ENCODE measurements around the gene SHMT1.

- TF ChIP-seq CTCF (IDR thresholded peaks at IDR 0.05; ENCODE audit: low read depth, low read length, missing input control) = no peak
- no peak for TF ChIP-seq YY1 (IDR thresholded peaks at IDR 0.05)
- TF ChIP-seq HNF4G (IDR thresholded peaks at IDR 0.05) = no peak
- no peak for TF ChIP-seq ZBTB33 (IDR thresholded peaks at IDR 0.05)
- TF ChIP-seq TAF1 (conservative IDR thresholded peaks at IDR 0.05) = no peak
- TF ChIP-seq MAX (IDR thresholded peaks at IDR 0.05) = no peak
These were observed 17.3 kb upstream of the SHMT1 start for GRCh38 chr17:18380471-18381157.

Measured in liver (tissue), 3 donors.